Endothelial cell of umbilical vein (primary cell): ENCODE data around the gene LARGE1. TPM values are rescaled to one million over a fixed set of nuclear protein-coding genes. Genes with fewer than 3 reads are reported as not detected.

ENCODE experiments used
- BruUV-seq: library from RNA; stranded (reverse); fragments of 400-500 nt; replicated peaks from 2 replicates; lab custom pipeline; 2021; lab: Mats Ljungman, UMichigan
- CTCF ChIA-PET: fragments of 300-600, 350-600 bp; sonication (Branson Sonifier 250); formaldehyde crosslinking; loops from one replicate; lab custom pipeline; 2021; ENCODE audit warnings: antibody characterized with exemption, inconsistent platforms; lab: Charles Lee
- POLR2A ChIA-PET: fragments of 300-600, 350-600 bp; sonication (Branson Sonifier 250); formaldehyde crosslinking; loops from one replicate; lab custom pipeline; 2021; ENCODE audit warnings: antibody characterized with exemption, inconsistent platforms; lab: Charles Lee
- DNase-seq: peaks from one replicate; pipeline ENCODE4 v3.0.0-alpha.2; 2011; ENCODE audit warnings: low read depth, low spot score
- FAIRE-seq: peaks from 2 replicates; lab custom pipeline; 2011; peaks lifted over from hg19 to GRCh38; lab: Jason Lieb, UNC
- H2AFZ ChIP-seq: 2 replicates; pipeline ENCODE4 v1.6.0; 2012; ENCODE audit warnings: low read depth, low read length, control low read depth, inconsistent platforms
- H3K27ac ChIP-seq: 2 replicates; pipeline ENCODE4 v1.5.1; 2011; ENCODE audit warnings: low read depth, mild to moderate bottlenecking, control low read depth, low read length, moderate library complexity; ENCODE audit not compliant: insufficient read depth
- H3K27me3 ChIP-seq, 2 experiments: 2 replicates each; pipeline versions ENCODE4 v1.6.0 to v1.6.1; 2011; ENCODE audit warnings: low read length in 2 of 2, mixed read lengths in 1 of 2; ENCODE audit not compliant: control insufficient read depth in 2 of 2, insufficient read depth in 2 of 2
- H3K36me3 ChIP-seq, 2 experiments: 2 replicates in 1 of 2; 3 replicates in 1 of 2; pipeline ENCODE4 v1.5.1; 2011; ENCODE audit warnings: low read length in 2 of 2, mild to moderate bottlenecking in 1 of 2, moderate library complexity in 1 of 2; ENCODE audit not compliant: control insufficient read depth in 2 of 2, insufficient read depth in 2 of 2; ENCODE audit errors: extremely low read depth in 1 of 2
- H3K4me1 ChIP-seq: 3 replicates; pipeline ENCODE4 v1.5.1; 2011; ENCODE audit warnings: mild to moderate bottlenecking, low read length; ENCODE audit not compliant: control insufficient read depth, insufficient read depth; ENCODE audit errors: extremely low read depth
- H3K4me2 ChIP-seq: 2 replicates; pipeline ENCODE4 v1.6.1; 2011; ENCODE audit warnings: low read length, control low read depth, mixed read lengths; ENCODE audit not compliant: insufficient read depth
- H3K4me3 ChIP-seq, 3 experiments: fragments of 200-600 bp in 1 of 3; sonication (generic), shearing (Covaris generic) in 1 of 3; replicated peaks in 1 of 3; 2 replicates each; pipeline ENCODE4 v1.5.1; 2011 to 2016; ENCODE audit warnings: control low read depth in 3 of 3, low read length in 3 of 3, mild to moderate bottlenecking in 2 of 3, inconsistent platforms in 1 of 3, low read depth in 1 of 3, moderate library complexity in 1 of 3; ENCODE audit not compliant: insufficient read depth in 1 of 3
- H3K79me2 ChIP-seq: 2 replicates; pipeline ENCODE4 v1.6.0; 2012; ENCODE audit warnings: low read length, inconsistent platforms; ENCODE audit not compliant: control insufficient read depth, insufficient read depth
- H3K9ac ChIP-seq: replicated peaks from 2 replicates; pipeline ENCODE3; 2011; ENCODE audit warnings: low read length, control low read depth; ENCODE audit not compliant: insufficient read depth; ENCODE audit errors: extremely low read depth
- H3K9me1 ChIP-seq: replicated peaks from 3 replicates; pipeline ENCODE4 v1.6.0; 2011; ENCODE audit warnings: mild to moderate bottlenecking, low read length; ENCODE audit not compliant: control insufficient read depth, insufficient read depth; ENCODE audit errors: extremely low read depth
- H3K9me3 ChIP-seq: replicated peaks from 2 replicates; pipeline ENCODE4 v1.5.1; 2012; ENCODE audit warnings: low read length, inconsistent platforms; ENCODE audit not compliant: control insufficient read depth, insufficient read depth
- H4K20me1 ChIP-seq: replicated peaks from 2 replicates; pipeline ENCODE3; 2011; ENCODE audit warnings: mild to moderate bottlenecking, low read length; ENCODE audit not compliant: control insufficient read depth, insufficient read depth; ENCODE audit errors: extremely low read depth
- EZH2 ChIP-seq: IDR thresholded peaks from 2 replicates; pipeline ENCODE4 v1.6.1; 2012; ENCODE audit warnings: borderline replicate concordance, low read depth, mild to moderate bottlenecking, moderate library complexity, low read length, inconsistent platforms; ENCODE audit not compliant: severe bottlenecking
- FOS ChIP-seq: IDR thresholded peaks from 2 replicates; pipeline ENCODE4 v1.6.1; 2011; ENCODE audit warnings: mild to moderate bottlenecking, low read length, moderate library complexity, borderline replicate concordance; ENCODE audit not compliant: insufficient read depth
- GATA2 ChIP-seq: IDR thresholded peaks from 2 replicates; pipeline ENCODE4 v1.7.0; 2011; ENCODE audit warnings: low read depth, mild to moderate bottlenecking, moderate library complexity, mixed read lengths, low read length; ENCODE audit not compliant: insufficient read length, insufficient read depth
- JUN ChIP-seq: IDR thresholded peaks from 2 replicates; pipeline ENCODE4 v1.6.1; 2011; ENCODE audit warnings: borderline replicate concordance, low read depth; ENCODE audit not compliant: insufficient read length, insufficient read depth
- MYC ChIP-seq: IDR thresholded peaks from one replicate; pipeline ENCODE4 v1.6.1; 2011; ENCODE audit warnings: mild to moderate bottlenecking, low read depth, low read length
- POLR2A ChIP-seq: IDR thresholded peaks from 2 replicates; pipeline ENCODE4 v1.6.1; 2012; ENCODE audit warnings: low read depth, mild to moderate bottlenecking, control low read depth, low read length
- POLR2AphosphoS5 ChIP-seq: IDR thresholded peaks from 2 replicates; pipeline ENCODE4 v1.6.1; 2012; ENCODE audit warnings: low read depth, mild to moderate bottlenecking, control low read depth, low read length, moderate library complexity; ENCODE audit not compliant: insufficient read depth
- dilution Hi-C: fragments of 300-500 bp; cut with MboI; formaldehyde crosslinking; loops from one replicate; pipeline ENCODE4 v1.15.0; 2019; ENCODE audit warnings: low sequenced_read_pairs; ENCODE audit not compliant: extremely low pct_ligation_motif_present
- intact Hi-C: fragments of 100-400 bp; cut with micrococcal nuclease; formaldehyde crosslinking; loops from one replicate; pipeline ENCODE4 v1.10.0; 2022
- polyA plus RNA-seq, 4 experiments: library from polyadenylated mRNA; depleted of rRNA in 3 of 4; stranded (reverse) in 3 of 4; unstranded in 1 of 4; fragments of >200 nt; gene quantifications; 2 replicates each; pipeline versions ENCODE4 v1.2.1 to v1.2.3, GENCODE V29; 2011 to 2012; ENCODE audit warnings: missing spikeins in 1 of 4
- total RNA-seq: library from RNA; stranded (reverse); gene quantifications from 2 replicates; pipeline ENCODE4 v1.2.3, GENCODE V29; 2021
- TF ChIP-seq, protein P1 (sequence below): IDR thresholded peaks from 2 replicates; pipeline ENCODE4 v1.6.1; 2011; ENCODE audit not compliant: insufficient read depth, insufficient read length
- TF ChIP-seq, protein P2 (sequence below), 2 donors: IDR thresholded peaks; 1 replicate in 1 of 2; 2 replicates in 1 of 2; pipeline ENCODE4 v1.5.1; 2011; ENCODE audit warnings: low read length in 2 of 2, mild to moderate bottlenecking in 2 of 2, moderate library complexity in 2 of 2, control low read depth in 1 of 2, inconsistent platforms in 1 of 2, low read depth in 1 of 2; ENCODE audit not compliant: insufficient read depth in 1 of 2; ENCODE audit errors: extremely low read depth in 1 of 2

Gene LARGE1
- total and polyA plus RNA-seq, 2 donors (not counting 3 experiments of a cell fraction or from before 2014, with no cell fraction given), result 0.95 to 4.4 TPM

DNA sequence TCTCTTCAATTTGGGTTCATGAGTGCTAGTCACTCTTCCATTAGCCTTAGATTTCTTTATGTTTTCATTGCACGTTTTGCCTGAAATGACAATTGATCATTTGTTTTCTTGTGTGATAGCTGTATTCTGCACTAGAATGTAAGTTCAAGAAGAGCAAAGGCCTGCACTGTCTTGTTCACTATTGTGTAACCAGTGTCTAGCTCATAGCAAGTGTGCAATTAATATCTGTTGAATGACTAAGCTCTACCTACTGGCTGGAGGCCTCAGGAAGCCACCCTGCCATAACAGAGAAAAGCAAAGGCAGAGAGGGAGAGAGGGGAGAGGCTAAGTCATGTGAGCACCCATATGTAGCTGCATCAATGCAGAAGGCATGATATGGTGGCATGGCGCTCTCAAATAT lies 569.3 kb downstream of the LARGE1 start:
- H3K27me3 ChIP-seq, result no peaks in the 10 kb centered on the region
- no peaks in the 10 kb centered on the region for H4K20me1 ChIP-seq
- H3K9ac ChIP-seq, result no peak overlapping the region
- POLR2A ChIA-PET, result no interaction called here
- no peaks in the 10 kb centered on the region for H3K36me3 ChIP-seq
- dilution Hi-C loops, result no loop called here
- no peaks in the 10 kb centered on the region for H3K4me1 ChIP-seq
- intact Hi-C loops, result no loop called here
- TF ChIP-seq FOS (no peak), JUN (no peak), POLR2A (no peak), EZH2 (no peak), GATA2 (no peak), POLR2AphosphoS5 (no peak), MYC (no peak)
- TF ChIP-seq, protein P1, sequence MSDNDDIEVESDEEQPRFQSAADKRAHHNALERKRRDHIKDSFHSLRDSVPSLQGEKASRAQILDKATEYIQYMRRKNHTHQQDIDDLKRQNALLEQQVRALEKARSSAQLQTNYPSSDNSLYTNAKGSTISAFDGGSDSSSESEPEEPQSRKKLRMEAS, result no peak
- TF ChIP-seq, protein P2, sequence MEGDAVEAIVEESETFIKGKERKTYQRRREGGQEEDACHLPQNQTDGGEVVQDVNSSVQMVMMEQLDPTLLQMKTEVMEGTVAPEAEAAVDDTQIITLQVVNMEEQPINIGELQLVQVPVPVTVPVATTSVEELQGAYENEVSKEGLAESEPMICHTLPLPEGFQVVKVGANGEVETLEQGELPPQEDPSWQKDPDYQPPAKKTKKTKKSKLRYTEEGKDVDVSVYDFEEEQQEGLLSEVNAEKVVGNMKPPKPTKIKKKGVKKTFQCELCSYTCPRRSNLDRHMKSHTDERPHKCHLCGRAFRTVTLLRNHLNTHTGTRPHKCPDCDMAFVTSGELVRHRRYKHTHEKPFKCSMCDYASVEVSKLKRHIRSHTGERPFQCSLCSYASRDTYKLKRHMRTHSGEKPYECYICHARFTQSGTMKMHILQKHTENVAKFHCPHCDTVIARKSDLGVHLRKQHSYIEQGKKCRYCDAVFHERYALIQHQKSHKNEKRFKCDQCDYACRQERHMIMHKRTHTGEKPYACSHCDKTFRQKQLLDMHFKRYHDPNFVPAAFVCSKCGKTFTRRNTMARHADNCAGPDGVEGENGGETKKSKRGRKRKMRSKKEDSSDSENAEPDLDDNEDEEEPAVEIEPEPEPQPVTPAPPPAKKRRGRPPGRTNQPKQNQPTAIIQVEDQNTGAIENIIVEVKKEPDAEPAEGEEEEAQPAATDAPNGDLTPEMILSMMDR (IDR thresholded peaks at IDR 0.05; ENCODE audit: extremely low read depth in 1 of 2, insufficient read depth in 1 of 2, low read depth in 1 of 2, low read length in 2 of 2), result no peak
- peaks cover 5% of the 10 kb centered on the region for H3K9me3 ChIP-seq
- no peak overlapping the region for H3K4me2 ChIP-seq
- no TSS peak for BruUV-seq
- H3K4me3 ChIP-seq, result no peak overlapping the region
- CTCF ChIA-PET, result no interaction called here
- H3K9me1 ChIP-seq, result no peaks in the 10 kb centered on the region
- no peak for FAIRE-seq
- DNase-seq, result no peak
- H3K27ac ChIP-seq, result no peak overlapping the region
- H3K79me2 ChIP-seq, result no peaks in the 10 kb centered on the region
- no peak overlapping the region for H2AFZ ChIP-seq
